HepG2 (cell line): ENCODE results near the gene MYD88. TPM values are rescaled to one million over a fixed set of nuclear protein-coding genes. Genes with fewer than 3 reads are reported as not detected.

ENCODE experiments used
- ATAC-seq: fragments of 200-7000 bp; cut with Tn5 transposase; 3 replicates; pipeline ENCODE4 v1.9.1; 2020; ENCODE audit warnings: mild to moderate bottlenecking, moderate library complexity
- BruUV-seq: library from RNA; stranded (reverse); fragments of 400-500 nt; replicated peaks from 2 replicates; lab custom pipeline; 2021; lab: Mats Ljungman, UMichigan
- CTCF ChIA-PET: fragments of 300-600 bp; formaldehyde crosslinking; extraction: SDS; loops from one replicate; lab custom pipeline; 2021; ENCODE audit warnings: low total read pairs, inconsistent platforms, low intra/inter-chr PET ratio; lab: Yijun Ruan, JAX
- POLR2A ChIA-PET: fragments of 350-600 bp; sonication (Branson Sonifier 250); formaldehyde crosslinking; loops from one replicate; lab custom pipeline; 2020; ENCODE audit warnings: antibody characterized with exemption, inconsistent platforms; lab: Yijun Ruan, JAX
- DNase-seq: peaks from one replicate; pipeline ENCODE4 v3.0.0-alpha.2; 2015; ENCODE audit warnings: low spot score
- FAIRE-seq: peaks from 3 replicates; lab custom pipeline; 2011; peaks lifted over from hg19 to GRCh38; lab: Jason Lieb, UNC
- H2AFZ ChIP-seq: one replicate; pipeline ENCODE4 v1.6.1; 2011; ENCODE audit warnings: low read length, inconsistent platforms
- H3K27ac ChIP-seq: fragments of 300-600 bp; 3 replicates; pipeline ENCODE4 v1.8.0; 2011; ENCODE audit warnings: mixed run types, mild to moderate bottlenecking, mixed read lengths, low read length, inconsistent platforms; ENCODE audit not compliant: insufficient read depth; ENCODE audit errors: extremely low read length
- H3K27me3 ChIP-seq, 2 experiments: fragments of 200-600 bp in 1 of 2; 2 replicates in 1 of 2; 3 replicates in 1 of 2; pipeline versions ENCODE4 v1.6.0 to v1.8.0; 2011; ENCODE audit warnings: low read length in 2 of 2, mild to moderate bottlenecking in 2 of 2, moderate library complexity in 2 of 2, inconsistent platforms in 1 of 2; ENCODE audit not compliant: insufficient read depth in 2 of 2, control insufficient read depth in 1 of 2
- H3K36me3 ChIP-seq, 2 experiments: fragments of 200-600 bp in 1 of 2; replicated peaks in 1 of 2; 2 replicates in 1 of 2; 3 replicates in 1 of 2; pipeline versions ENCODE4 v1.5.1 to v1.8.0; 2011; ENCODE audit warnings: low read length in 2 of 2, inconsistent platforms in 1 of 2; ENCODE audit not compliant: insufficient read depth in 2 of 2, control insufficient read depth in 1 of 2
- H3K4me1 ChIP-seq: 2 replicates; pipeline ENCODE4 v1.5.1; 2012; ENCODE audit warnings: low read length, inconsistent platforms; ENCODE audit not compliant: insufficient read depth
- H3K4me2 ChIP-seq: 2 replicates; pipeline ENCODE4 v1.6.0; 2011; ENCODE audit warnings: low read depth, low read length, inconsistent platforms
- H3K4me3 ChIP-seq, 3 experiments: fragments of 200-600 bp in 1 of 3; sonication (generic), shearing (Covaris generic) in 1 of 3; replicated peaks in 1 of 3; 2 replicates each; pipeline ENCODE4 v1.5.1; 2011 to 2016; ENCODE audit warnings: low read length in 3 of 3, inconsistent platforms in 2 of 3, low read depth in 2 of 3, mild to moderate bottlenecking in 2 of 3, control low read depth in 1 of 3, mixed read lengths in 1 of 3; ENCODE audit not compliant: insufficient read depth in 1 of 3
- H3K79me2 ChIP-seq: one replicate; pipeline ENCODE4 v1.6.1; 2011; ENCODE audit warnings: low read length, inconsistent platforms; ENCODE audit not compliant: insufficient read depth
- H3K9ac ChIP-seq: 2 replicates; pipeline ENCODE4 v1.6.0; 2011; ENCODE audit warnings: mild to moderate bottlenecking, low read depth, low read length, inconsistent platforms; ENCODE audit not compliant: insufficient read depth
- H3K9me3 ChIP-seq: 2 replicates; pipeline ENCODE4 v1.5.1; 2012; ENCODE audit warnings: mild to moderate bottlenecking, low read length
- H4K20me1 ChIP-seq: 2 replicates; pipeline ENCODE4 v1.6.0; 2011; ENCODE audit warnings: inconsistent platforms, mild to moderate bottlenecking, low read length, moderate library complexity; ENCODE audit not compliant: insufficient read depth
- BORCS8-MEF2B ChIP-seq: sonication (generic); formaldehyde crosslinking; IDR thresholded peaks from 2 replicates; pipeline ENCODE4 v1.8.0; 2022; ENCODE audit warnings: mild to moderate bottlenecking, missing genetic modification reagents
- ELF4 ChIP-seq: sonication (generic); formaldehyde crosslinking; IDR thresholded peaks from 2 replicates; pipeline ENCODE4 v1.5.0; 2020; ENCODE audit warnings: missing genetic modification reagents, mild to moderate bottlenecking, moderate library complexity, borderline replicate concordance
- HDAC6 ChIP-seq: fragments of 200-600 bp; sonication (generic); IDR thresholded peaks from 2 replicates; pipeline ENCODE4 v1.7.0; 2017; ENCODE audit warnings: mild to moderate bottlenecking, antibody characterized with exemption, low read length, low read depth
- HOXA5 ChIP-seq: sonication (generic); formaldehyde crosslinking; IDR thresholded peaks from 2 replicates; pipeline ENCODE4 v1.4.0; 2020; ENCODE audit warnings: missing genetic modification reagents
- KLF11 ChIP-seq: IDR thresholded peaks from 2 replicates; pipeline ENCODE4 v1.6.1; 2016; ENCODE audit warnings: missing compliant biosample characterization
- SMAD3 ChIP-seq: sonication (generic); formaldehyde crosslinking; IDR thresholded peaks from 2 replicates; pipeline ENCODE4 v1.4.0; 2020; ENCODE audit warnings: missing genetic modification reagents
- SMAD9 ChIP-seq: sonication (generic); formaldehyde crosslinking; IDR thresholded peaks from 2 replicates; pipeline ENCODE4 v1.5.1; 2020; ENCODE audit warnings: mild to moderate bottlenecking, missing genetic modification reagents
- TCF7 ChIP-seq: sonication (generic); IDR thresholded peaks from 2 replicates; pipeline ENCODE4 v1.6.1; 2016; ENCODE audit warnings: antibody characterized with exemption, low read depth
- ZBTB3 ChIP-seq: sonication (generic); formaldehyde crosslinking; IDR thresholded peaks from 2 replicates; pipeline ENCODE4 v1.4.0; 2020; ENCODE audit warnings: low read depth, mild to moderate bottlenecking, moderate library complexity, missing genetic modification reagents, borderline replicate concordance
- ZNF350 ChIP-seq: sonication (generic); formaldehyde crosslinking; IDR thresholded peaks from 2 replicates; pipeline ENCODE4 v1.4.0; 2020; ENCODE audit warnings: mild to moderate bottlenecking, low read depth, missing genetic modification reagents, borderline replicate concordance
- ZNF550 ChIP-seq: sonication (generic); formaldehyde crosslinking; IDR thresholded peaks from 2 replicates; pipeline ENCODE4 v1.4.0; 2020; ENCODE audit warnings: mild to moderate bottlenecking, missing genetic modification reagents, borderline replicate concordance
- ZNF615 ChIP-seq: sonication (generic); formaldehyde crosslinking; IDR thresholded peaks from 2 replicates; pipeline ENCODE4 v1.5.0; 2020; ENCODE audit warnings: mild to moderate bottlenecking, missing genetic modification reagents, borderline replicate concordance
- ZNF724P ChIP-seq: sonication (generic); formaldehyde crosslinking; IDR thresholded peaks from 2 replicates; pipeline ENCODE4 v1.8.0; 2022; ENCODE audit warnings: missing genetic modification reagents, borderline replicate concordance
- ZNF749 ChIP-seq: sonication (generic); formaldehyde crosslinking; IDR thresholded peaks from 2 replicates; pipeline ENCODE4 v1.8.0; 2022; ENCODE audit warnings: mild to moderate bottlenecking, missing genetic modification reagents, moderate library complexity, borderline replicate concordance
- WGBS: methylation state at CpG from one replicate; pipeline ENCODE4 v1.1.6; 2017; ENCODE audit warnings: low lambda C conversion rate; 5-methylcytosine and 5-hydroxymethylcytosine counted together
- in situ Hi-C: cut with HindIII; loops from 2 replicates; pipeline ENCODE4 v1.10.0; 2017; ENCODE audit warnings: low pct_unique_long_range_greater_than_20kb; ENCODE audit not compliant: extremely low pct_ligation_motif_present
- intact Hi-C: fragments of 100-400 bp; cut with micrococcal nuclease; formaldehyde crosslinking; loops from one replicate; pipeline ENCODE4 v1.10.0; 2022; ENCODE audit not compliant: unreplicated experiment
- polyA plus RNA-seq, 8 experiments: library from polyadenylated mRNA; depleted of rRNA in 3 of 8; stranded (reverse) in 7 of 8; unstranded in 1 of 8; fragments of >200 nt; fragmentation: Illumina TruSeq in 4 of 8; extraction: Trizol in 4 of 8; gene quantifications; 2 replicates each; pipeline versions ENCODE4 v1.2.1 to v1.2.3, GENCODE V29; 2011 to 2016; ENCODE audit warnings: low read depth in 4 of 8, missing spikeins in 1 of 8, mixed read lengths in 1 of 8; ENCODE audit not compliant: insufficient read depth in 1 of 8
- total RNA-seq, 5 experiments: library from RNA; depleted of rRNA; stranded (reverse); fragments of >200 nt; fragmentation: Illumina TruSeq; extraction: Trizol; gene quantifications; 2 replicates each; pipeline ENCODE4 v1.2.3, GENCODE V29; 2016; ENCODE audit warnings: low read depth in 1 of 5
- TF ChIP-seq, protein P1 (sequence below): sonication (generic); formaldehyde crosslinking; IDR thresholded peaks from 2 replicates; pipeline ENCODE4 v1.4.0; 2020; ENCODE audit warnings: missing genetic modification reagents, borderline replicate concordance
- TF ChIP-seq, protein P2 (sequence below): sonication (generic); formaldehyde crosslinking; conservative IDR thresholded peaks from 2 replicates; pipeline ENCODE4 v1.4.0; 2020; ENCODE audit warnings: missing genetic modification reagents

MYD88 gene
- total and polyA plus RNA-seq, 2 of the 13 experiments (the other 11 are each of a cell fraction or from before 2014, with no cell fraction given): 7.6 to 32.7 TPM

- H3K36me3 ChIP-seq: no peaks in the 10 kb centered on the region
- H3K9me3 ChIP-seq: no peaks in the 10 kb centered on the region
- no peaks in the 10 kb centered on the region for H4K20me1 ChIP-seq
- CTCF ChIA-PET: no interaction called here
- ATAC-seq (no peak), FAIRE-seq (no peak), DNase-seq (no peak)
- no peak overlapping the region for H3K4me3 ChIP-seq
- POLR2A ChIA-PET: no interaction called here
- WGBS: 0% methylated on average over 1 of the region's 1 CpG
- H2AFZ ChIP-seq: no peak overlapping the region
- no peaks in the 10 kb centered on the region for H3K79me2 ChIP-seq
- H3K4me1 ChIP-seq: no peaks in the 10 kb centered on the region
- H3K27me3 ChIP-seq: peaks cover 1 to 24% of the 10 kb centered on the region in 2 experiments; a peak in 3 of 5 replicates
- no TSS peak for BruUV-seq
- H3K27ac ChIP-seq: no peak overlapping the region
- no peak overlapping the region for H3K9ac ChIP-seq
- intact Hi-C loops: no loop called here
- no peak overlapping the region for H3K4me2 ChIP-seq
- in situ Hi-C loops: no loop called here
- TF ChIP-seq KLF11 (CRISPR knock-in tag) (no peak), ZNF350 (CRISPR knock-in tag) (no peak), ZNF724P (CRISPR knock-in tag) (no peak), ELF4 (CRISPR knock-in tag) (no peak), BORCS8-MEF2B (CRISPR knock-in tag) (no peak), HDAC6 (no peak), ZNF615 (CRISPR knock-in tag) (no peak), ZNF749 (CRISPR knock-in tag) (no peak), SMAD3 (CRISPR knock-in tag) (no peak), TCF7 (no peak), ZNF550 (CRISPR knock-in tag) (no peak), SMAD9 (CRISPR knock-in tag) (no peak), ZBTB3 (no peak), HOXA5 (CRISPR knock-in tag) (no peak)
- TF ChIP-seq, protein P1, sequence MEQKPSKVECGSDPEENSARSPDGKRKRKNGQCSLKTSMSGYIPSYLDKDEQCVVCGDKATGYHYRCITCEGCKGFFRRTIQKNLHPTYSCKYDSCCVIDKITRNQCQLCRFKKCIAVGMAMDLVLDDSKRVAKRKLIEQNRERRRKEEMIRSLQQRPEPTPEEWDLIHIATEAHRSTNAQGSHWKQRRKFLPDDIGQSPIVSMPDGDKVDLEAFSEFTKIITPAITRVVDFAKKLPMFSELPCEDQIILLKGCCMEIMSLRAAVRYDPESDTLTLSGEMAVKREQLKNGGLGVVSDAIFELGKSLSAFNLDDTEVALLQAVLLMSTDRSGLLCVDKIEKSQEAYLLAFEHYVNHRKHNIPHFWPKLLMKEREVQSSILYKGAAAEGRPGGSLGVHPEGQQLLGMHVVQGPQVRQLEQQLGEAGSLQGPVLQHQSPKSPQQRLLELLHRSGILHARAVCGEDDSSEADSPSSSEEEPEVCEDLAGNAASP (CRISPR knock-in tag): no peak
- TF ChIP-seq, protein P2, sequence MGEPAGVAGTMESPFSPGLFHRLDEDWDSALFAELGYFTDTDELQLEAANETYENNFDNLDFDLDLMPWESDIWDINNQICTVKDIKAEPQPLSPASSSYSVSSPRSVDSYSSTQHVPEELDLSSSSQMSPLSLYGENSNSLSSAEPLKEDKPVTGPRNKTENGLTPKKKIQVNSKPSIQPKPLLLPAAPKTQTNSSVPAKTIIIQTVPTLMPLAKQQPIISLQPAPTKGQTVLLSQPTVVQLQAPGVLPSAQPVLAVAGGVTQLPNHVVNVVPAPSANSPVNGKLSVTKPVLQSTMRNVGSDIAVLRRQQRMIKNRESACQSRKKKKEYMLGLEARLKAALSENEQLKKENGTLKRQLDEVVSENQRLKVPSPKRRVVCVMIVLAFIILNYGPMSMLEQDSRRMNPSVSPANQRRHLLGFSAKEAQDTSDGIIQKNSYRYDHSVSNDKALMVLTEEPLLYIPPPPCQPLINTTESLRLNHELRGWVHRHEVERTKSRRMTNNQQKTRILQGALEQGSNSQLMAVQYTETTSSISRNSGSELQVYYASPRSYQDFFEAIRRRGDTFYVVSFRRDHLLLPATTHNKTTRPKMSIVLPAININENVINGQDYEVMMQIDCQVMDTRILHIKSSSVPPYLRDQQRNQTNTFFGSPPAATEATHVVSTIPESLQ (CRISPR knock-in tag): no peak
Measured at GRCh38 chr3:38105525-38105924, 32.9 kb upstream of the MYD88 start.
